H1 (cell line): ENCODE data around the gene PPP1R3G. TPM values are rescaled to one million over a fixed set of nuclear protein-coding genes. Genes with fewer than 3 reads are reported as not detected.
A peak's percentile ranks its signal among the peaks of the same experiment; 100 is the strongest.

Experiments used
- CTCF ChIA-PET: fragments of 300-600 bp; sonication (Branson Sonifier 250); formaldehyde crosslinking; loops from one replicate; lab custom pipeline; 2021; ENCODE audit not compliant: partially characterized antibody; lab: Charles Lee
- POLR2A ChIA-PET: fragments of 300-600 bp; sonication (Branson Sonifier 250); formaldehyde crosslinking; loops from one replicate; lab custom pipeline; 2021; ENCODE audit warnings: inconsistent platforms; ENCODE audit not compliant: partially characterized antibody; lab: Charles Lee
- DNase-seq, 2 experiments: peaks; one replicate each; pipeline versions ENCODE4 v3.0.0 to v3.0.0-alpha.2; 2010 to 2022; ENCODE audit warnings: low spot score in 2 of 2, low read depth in 1 of 2, mixed read lengths in 1 of 2
- FAIRE-seq: peaks from 2 replicates; lab custom pipeline; 2011; peaks lifted over from hg19 to GRCh38; lab: Jason Lieb, UNC
- H2AFZ ChIP-seq: 2 replicates; pipeline ENCODE4 v1.8.1; 2012; ENCODE audit warnings: low read length, inconsistent platforms
- H2AK5ac ChIP-seq: 2 replicates; pipeline ENCODE4 v1.6.1; 2013; ENCODE audit warnings: low read depth, low read length
- H2BK120ac ChIP-seq: replicated peaks from 2 replicates; pipeline ENCODE3; 2013; ENCODE audit warnings: low read depth, low read length, inconsistent platforms
- H2BK12ac ChIP-seq: 2 replicates; pipeline ENCODE4 v1.6.1; 2013; ENCODE audit warnings: low read depth, low read length
- H2BK15ac ChIP-seq: 2 replicates; pipeline ENCODE4 v1.6.1; 2013; ENCODE audit warnings: low read length
- H2BK20ac ChIP-seq: 2 replicates; pipeline ENCODE4 v1.6.1; 2013; ENCODE audit warnings: low read length
- H2BK5ac ChIP-seq: 2 replicates; pipeline ENCODE4 v1.6.1; 2013; ENCODE audit warnings: low read depth, low read length
- H3K14ac ChIP-seq: 2 replicates; pipeline ENCODE4 v1.6.1; 2013; ENCODE audit warnings: inconsistent platforms; ENCODE audit not compliant: insufficient read length
- H3K18ac ChIP-seq: 2 replicates; pipeline ENCODE4 v1.6.1; 2013; ENCODE audit warnings: low read length; ENCODE audit errors: extremely low read depth
- H3K23ac ChIP-seq: 2 replicates; pipeline ENCODE4 v1.6.1; 2013; ENCODE audit warnings: inconsistent platforms; ENCODE audit not compliant: insufficient read length
- H3K23me2 ChIP-seq: 2 replicates; pipeline ENCODE4 v1.6.1; 2013; ENCODE audit warnings: low read depth, low read length
- H3K27ac ChIP-seq: 2 replicates; pipeline ENCODE4 v1.6.1; 2011; ENCODE audit warnings: low read depth, low read length, inconsistent platforms
- H3K27me3 ChIP-seq, 4 experiments: replicated peaks in 1 of 4; 1 replicate in 1 of 4; 2 replicates in 3 of 4; pipeline versions ENCODE4 v1.6.1 to v1.8.1; 2011 to 2013; ENCODE audit warnings: low read length in 3 of 4, mild to moderate bottlenecking in 3 of 4, inconsistent platforms in 2 of 4, mixed read lengths in 2 of 4, moderate library complexity in 1 of 4; ENCODE audit not compliant: control insufficient read depth in 3 of 4, insufficient read depth in 3 of 4; ENCODE audit errors: extremely low read depth in 1 of 4
- H3K36me3 ChIP-seq, 4 experiments: 2 replicates each; pipeline versions ENCODE4 v1.6.1 to v1.8.1; 2011 to 2013; ENCODE audit warnings: mild to moderate bottlenecking in 4 of 4, low read length in 3 of 4, moderate library complexity in 2 of 4, control low read depth in 1 of 4, inconsistent platforms in 1 of 4; ENCODE audit not compliant: insufficient read depth in 4 of 4, control insufficient read depth in 2 of 4
- H3K4ac ChIP-seq: replicated peaks from 2 replicates; pipeline ENCODE3; 2013; ENCODE audit warnings: low read length, low read depth, mixed read lengths, inconsistent platforms; ENCODE audit not compliant: insufficient read length
- H3K4me1 ChIP-seq, 4 experiments: replicated peaks in 1 of 4; 1 replicate in 1 of 4; 2 replicates in 3 of 4; pipeline versions ENCODE4 v1.6.1 to v1.8.1; 2011 to 2013; ENCODE audit warnings: low read length in 3 of 4, inconsistent platforms in 2 of 4, mixed read lengths in 1 of 4; ENCODE audit not compliant: insufficient read depth in 4 of 4, control insufficient read depth in 3 of 4
- H3K4me2 ChIP-seq, 2 experiments: 2 replicates each; pipeline versions ENCODE4 v1.6.1 to v1.8.1; 2011 to 2013; ENCODE audit warnings: low read depth in 2 of 2, low read length in 2 of 2, control low read depth in 1 of 2, inconsistent platforms in 1 of 2, mild to moderate bottlenecking in 1 of 2; ENCODE audit not compliant: insufficient read depth in 1 of 2
- H3K4me3 ChIP-seq, 4 experiments: fragments of 200-600, 300-600 bp in 1 of 4; sonication (generic), shearing (Covaris generic), sonication (Bioruptor Twin) in 1 of 4; 2 replicates each; pipeline versions ENCODE4 v1.5.1 to v1.8.1; 2011 to 2016; ENCODE audit warnings: low read length in 4 of 4, low read depth in 3 of 4, control low read depth in 2 of 4, inconsistent platforms in 2 of 4, mild to moderate bottlenecking in 2 of 4, mixed read lengths in 1 of 4, moderate library complexity in 1 of 4; ENCODE audit not compliant: insufficient read depth in 2 of 4; ENCODE audit errors: extremely low read depth in 1 of 4
- H3K56ac ChIP-seq: replicated peaks from 2 replicates; pipeline ENCODE3; 2013; ENCODE audit warnings: low read depth, mild to moderate bottlenecking, mixed read lengths, low read length, inconsistent platforms; ENCODE audit not compliant: insufficient read length
- H3K79me1 ChIP-seq: 2 replicates; pipeline ENCODE4 v1.6.1; 2013; ENCODE audit warnings: low read depth, low read length, control low read depth
- H3K79me2 ChIP-seq, 2 experiments: 2 replicates each; pipeline versions ENCODE4 v1.6.1 to v1.8.1; 2012 to 2013; ENCODE audit warnings: low read length in 2 of 2, mild to moderate bottlenecking in 2 of 2, inconsistent platforms in 1 of 2; ENCODE audit not compliant: insufficient read depth in 2 of 2, control insufficient read depth in 1 of 2
- H3K9ac ChIP-seq, 4 experiments: replicated peaks in 1 of 4; 1 replicate in 1 of 4; 2 replicates in 3 of 4; pipeline versions ENCODE4 v1.6.1 to v1.8.1; 2011 to 2013; ENCODE audit warnings: low read depth in 3 of 4, low read length in 3 of 4, control low read depth in 2 of 4, mild to moderate bottlenecking in 2 of 4, moderate library complexity in 2 of 4, inconsistent platforms in 1 of 4; ENCODE audit errors: extremely low read depth in 1 of 4
- H3K9me3 ChIP-seq, 2 experiments: 2 replicates each; pipeline versions ENCODE4 v1.6.1 to v1.8.1; 2012 to 2013; ENCODE audit warnings: mild to moderate bottlenecking in 2 of 2, moderate library complexity in 2 of 2, control low read depth in 1 of 2, inconsistent platforms in 1 of 2, low read depth in 1 of 2, low read length in 1 of 2, mixed read lengths in 1 of 2; ENCODE audit not compliant: insufficient read depth in 2 of 2
- H4K20me1 ChIP-seq, 2 experiments: replicated peaks in 1 of 2; 2 replicates each; pipeline versions ENCODE3 to v1.8.1; 2011 to 2013; ENCODE audit warnings: inconsistent platforms in 2 of 2, low read length in 2 of 2, mild to moderate bottlenecking in 1 of 2; ENCODE audit not compliant: insufficient read depth in 2 of 2, control insufficient read depth in 1 of 2
- H4K5ac ChIP-seq: 2 replicates; pipeline ENCODE4 v1.6.1; 2013; ENCODE audit warnings: low read length, low read depth, mixed read lengths, inconsistent platforms; ENCODE audit not compliant: insufficient read length
- H4K8ac ChIP-seq: 2 replicates; pipeline ENCODE4 v1.8.0; 2013; ENCODE audit warnings: mild to moderate bottlenecking, moderate library complexity, low read length, inconsistent platforms; ENCODE audit not compliant: insufficient read depth; ENCODE audit errors: extremely low read depth
- H4K91ac ChIP-seq: replicated peaks from 2 replicates; pipeline ENCODE3; 2013; ENCODE audit warnings: low read length, mixed read lengths, inconsistent platforms; ENCODE audit not compliant: insufficient read length
- BACH1 ChIP-seq: IDR thresholded peaks from 2 replicates; pipeline ENCODE4 v1.6.1; 2012; ENCODE audit warnings: low read length, improper control_type of control experiment
- BCL11A ChIP-seq, 2 experiments: IDR thresholded peaks; one replicate each; pipeline ENCODE4 v1.6.1; 2011; ENCODE audit warnings: low read depth in 2 of 2, low read length in 2 of 2, mild to moderate bottlenecking in 2 of 2
- CEBPB ChIP-seq: IDR thresholded peaks from 2 replicates; pipeline ENCODE4 v1.6.1; 2012; ENCODE audit warnings: low read depth, low read length
- EZH2 ChIP-seq: fragments of 200-600 bp; sonication (generic); IDR thresholded peaks from 2 replicates; pipeline ENCODE4 v1.7.1; 2012; ENCODE audit warnings: low read depth, mild to moderate bottlenecking, moderate library complexity, low read length, inconsistent platforms; ENCODE audit not compliant: severe bottlenecking
- WGBS, 2 experiments: shearing (Covaris generic) in 1 of 2; methylation state at CpG; one replicate each; pipeline versions ENCODE4 v1.1.6 to v1.1.7; 2013 to 2015; ENCODE audit warnings: low lambda C conversion rate in 2 of 2, mixed read lengths in 2 of 2, inconsistent platforms in 1 of 2, low coverage in 1 of 2, missing lambda C conversion rate in 1 of 2; ENCODE audit not compliant: insufficient replicate concordance in 2 of 2, insufficient coverage in 1 of 2, insufficient read length in 1 of 2; ENCODE audit errors: extremely low coverage in 1 of 2, missing lambda C conversion rate in 1 of 2; 5-methylcytosine and 5-hydroxymethylcytosine counted together
- polyA plus RNA-seq, 7 experiments: library from polyadenylated mRNA; depleted of rRNA in 3 of 7; stranded (reverse) in 5 of 7; unstranded in 2 of 7; fragments of >200 nt in 5 of 7; fragments of 200-250 nt in 2 of 7; gene quantifications; 1 replicate in 5 of 7; 2 replicates in 1 of 7; 4 replicates in 1 of 7; pipeline versions ENCODE4 v1.2.1 to v1.2.3, GENCODE V29; 2011 to 2013; ENCODE audit warnings: missing spikeins in 2 of 7, mixed read lengths in 2 of 7
- total RNA-seq: library from RNA; stranded (reverse); fragmentation: NEBNext Ultra II Directional; extraction: Animal tissue kit (Norgen Biotek cat#: 25700); gene quantifications from 2 replicates; pipeline ENCODE4 v1.2.1, GENCODE V29; 2021

Gene PPP1R3G
- total and polyA plus RNA-seq, 2 of the 8 experiments (the other 6 are each of a cell fraction or from before 2014, with no cell fraction given): 0.03 to 0.09 TPM

DNA sequence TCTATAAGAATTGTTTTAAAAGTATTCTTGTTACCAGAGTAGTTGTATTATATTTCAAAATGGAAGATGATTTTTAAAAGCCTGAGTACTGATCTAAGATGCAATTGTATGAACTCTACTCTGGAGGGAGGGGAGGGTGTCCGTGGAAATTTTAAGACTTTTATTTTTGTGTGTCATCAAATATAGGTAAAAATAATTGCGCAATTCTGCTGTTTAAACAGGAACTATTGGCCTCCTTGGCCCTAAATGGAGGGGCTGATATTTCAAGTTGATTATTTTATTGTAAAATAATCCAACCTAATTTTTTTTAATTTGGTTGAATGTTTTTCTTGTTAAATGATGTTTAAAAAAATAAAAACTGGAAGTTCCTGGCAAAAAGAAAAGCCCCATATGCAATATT is 43.2 kb upstream of the PPP1R3G start:
- no peak overlapping the region for H2AK5ac ChIP-seq
- H3K27me3 ChIP-seq: no peaks in the 10 kb centered on the region
- H3K9me3 ChIP-seq: peaks cover 0 to 7% of the 10 kb centered on the region in 2 experiments; a peak in 1 of 4 replicates
- no peak overlapping the region for H2BK5ac ChIP-seq
- H3K18ac ChIP-seq: no peak overlapping the region
- H2AFZ ChIP-seq: no peak overlapping the region
- no peaks in the 10 kb centered on the region for H3K4me1 ChIP-seq
- DNase-seq (no peak), FAIRE-seq (no peak)
- H4K8ac ChIP-seq: no peak overlapping the region
- WGBS, 2 experiments: 71% methylated on average over 2 of the region's 2 CpGs; no CpG with 5 or more reads in 1 of the 2 experiments
- ChIA-PET CTCF (interaction anchor here (1.5 kb wide), 1 partner anchor 12 kb away, joined by 4 read pairs; no protein-coding TSS in a partner anchor), POLR2A (no interaction called here)
- no peaks in the 10 kb centered on the region for H3K36me3 ChIP-seq
- TF ChIP-seq BCL11A (IDR thresholded peaks at IDR 0.05; ENCODE audit: low read depth in 2 of 2, low read length in 2 of 2): no peak
- no peak for TF ChIP-seq EZH2
- peak; percentile 73; the same call in 1 of the 2 replicates for TF ChIP-seq CEBPB
- no peak for TF ChIP-seq BACH1
- no peak overlapping the region for H3K14ac ChIP-seq
- H3K79me2 ChIP-seq: no peaks in the 10 kb centered on the region
- H3K27ac ChIP-seq: no peak overlapping the region
- no peak overlapping the region for H2BK120ac ChIP-seq
- H3K4me3 ChIP-seq: no peak overlapping the region
- no peak overlapping the region for H3K4ac ChIP-seq
- no peaks in the 10 kb centered on the region for H4K20me1 ChIP-seq
- H3K4me2 ChIP-seq: no peak overlapping the region
- H3K9ac ChIP-seq: no peak overlapping the region
- no peak overlapping the region for H2BK15ac ChIP-seq
- H4K5ac ChIP-seq: no peak overlapping the region
- no peak overlapping the region for H3K23ac ChIP-seq
- no peak overlapping the region for H3K56ac ChIP-seq
- no peak overlapping the region for H2BK20ac ChIP-seq
- H3K79me1 ChIP-seq: no peaks in the 10 kb centered on the region
- H3K23me2 ChIP-seq: no peaks in the 10 kb centered on the region
- H4K91ac ChIP-seq: no peak overlapping the region
- no peak overlapping the region for H2BK12ac ChIP-seq
